Cardiac fibroblast (primary cell): Measurements from ENCODE around the gene PODNL1.
A peak's percentile ranks its signal among the peaks of the same experiment; 100 is the strongest.

Source experiments
- DNase-seq, 2 donors: peaks; one replicate each; pipeline versions ENCODE4 v3.0.0 to v3.0.0-alpha.2; 2010; ENCODE audit warnings: low read depth in 2 of 2
- H3K4me3 ChIP-seq, 2 donors: replicated peaks in 1 of 2; 1 replicate in 1 of 2; 2 replicates in 1 of 2; pipeline ENCODE4 v1.5.1; 2011; ENCODE audit warnings: low read depth in 2 of 2, low read length in 2 of 2, mild to moderate bottlenecking in 2 of 2, moderate library complexity in 1 of 2
- CTCF ChIP-seq: IDR thresholded peaks from one replicate; pipeline ENCODE4 v1.5.1; 2011; ENCODE audit warnings: low read depth, mild to moderate bottlenecking, low read length, inconsistent platforms

PODNL1 gene

GRCh38 chr19:13914777-13915176, 23.4 kb downstream of the PODNL1 start:
- no peak for TF ChIP-seq CTCF
- no peak for DNase-seq
- no peak overlapping the region for H3K4me3 ChIP-seq

GRCh38 chr19:13913352-13913751, 24.9 kb downstream of the PODNL1 start:
- no peak for DNase-seq
- no peak for TF ChIP-seq CTCF
- H3K4me3 ChIP-seq: no peak overlapping the region

GRCh38 chr19:13909430-13909829, 28.8 kb downstream of the PODNL1 start:
- no peak overlapping the region for H3K4me3 ChIP-seq
- TF ChIP-seq CTCF: no peak
- no peak for DNase-seq

- no peak for DNase-seq
- no peak overlapping the region for H3K4me3 ChIP-seq
- TF ChIP-seq CTCF: no peak
Measured at GRCh38 chr19:13908674-13909073, 29.5 kb downstream of the PODNL1 start.

GRCh38 chr19:13906910-13907309, 31.3 kb downstream of the PODNL1 start:
- TF ChIP-seq CTCF: no peak
- H3K4me3 ChIP-seq: peak overlapping the region; percentile 83 to 92
- no peak for DNase-seq

GRCh38 chr19:13906521-13906904, 31.7 kb downstream of the PODNL1 start:
- DNase-seq: peak in 1 of 2 donors; percentile 9
- TF ChIP-seq CTCF: no peak
- peak overlapping the region; percentile 83 to 92 for H3K4me3 ChIP-seq
